ENCODE results near the gene RARRES1.

DNA sequence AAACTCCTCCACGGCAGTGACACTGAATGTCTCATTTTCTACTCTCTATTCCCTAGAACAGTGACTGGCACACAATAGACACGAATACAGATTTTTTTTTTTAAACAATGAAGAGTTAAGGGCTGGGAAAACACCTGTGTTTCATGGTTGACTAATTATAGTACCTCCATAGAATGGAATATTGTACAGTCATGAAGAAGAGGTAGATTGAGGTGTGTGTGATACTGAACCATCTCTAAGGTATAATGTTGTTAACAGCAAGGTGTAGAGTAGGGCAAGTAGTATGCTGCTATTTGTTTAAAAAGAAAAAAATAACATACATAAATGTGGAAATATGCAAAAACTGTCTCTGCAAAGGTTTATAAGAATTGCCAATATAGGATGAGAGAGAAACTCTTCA is 5.2 kb upstream of the RARRES1 start:
- TF ChIP-seq EZH2 (IDR thresholded peaks at IDR 0.05; ENCODE audit: low read depth), result no peak
- TF ChIP-seq, protein P1, sequence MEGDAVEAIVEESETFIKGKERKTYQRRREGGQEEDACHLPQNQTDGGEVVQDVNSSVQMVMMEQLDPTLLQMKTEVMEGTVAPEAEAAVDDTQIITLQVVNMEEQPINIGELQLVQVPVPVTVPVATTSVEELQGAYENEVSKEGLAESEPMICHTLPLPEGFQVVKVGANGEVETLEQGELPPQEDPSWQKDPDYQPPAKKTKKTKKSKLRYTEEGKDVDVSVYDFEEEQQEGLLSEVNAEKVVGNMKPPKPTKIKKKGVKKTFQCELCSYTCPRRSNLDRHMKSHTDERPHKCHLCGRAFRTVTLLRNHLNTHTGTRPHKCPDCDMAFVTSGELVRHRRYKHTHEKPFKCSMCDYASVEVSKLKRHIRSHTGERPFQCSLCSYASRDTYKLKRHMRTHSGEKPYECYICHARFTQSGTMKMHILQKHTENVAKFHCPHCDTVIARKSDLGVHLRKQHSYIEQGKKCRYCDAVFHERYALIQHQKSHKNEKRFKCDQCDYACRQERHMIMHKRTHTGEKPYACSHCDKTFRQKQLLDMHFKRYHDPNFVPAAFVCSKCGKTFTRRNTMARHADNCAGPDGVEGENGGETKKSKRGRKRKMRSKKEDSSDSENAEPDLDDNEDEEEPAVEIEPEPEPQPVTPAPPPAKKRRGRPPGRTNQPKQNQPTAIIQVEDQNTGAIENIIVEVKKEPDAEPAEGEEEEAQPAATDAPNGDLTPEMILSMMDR (conservative IDR thresholded peaks at IDR 0.05), result no peak
